B cell (primary cell): ENCODE results near the gene PPP1R3D. TPM values are rescaled to one million over a fixed set of nuclear protein-coding genes. Genes with fewer than 3 reads are reported as not detected.

Experiments
- ATAC-seq: fragments of 200-7000 bp; cut with Tn5 transposase; one replicate; pipeline ENCODE4 v1.10.0; 2021; ENCODE audit warnings: low read depth, mild to moderate bottlenecking, moderate number of reproducible peaks, moderate library complexity
- CTCF ChIA-PET: fragments of 350-600 bp; sonication (Branson Sonifier 250); formaldehyde crosslinking; loops from one replicate; lab custom pipeline; 2021; ENCODE audit warnings: antibody characterized with exemption, inconsistent platforms; lab: Charles Lee
- POLR2A ChIA-PET: fragments of 350-600 bp; sonication (Branson Sonifier 250); formaldehyde crosslinking; loops from one replicate; lab custom pipeline; 2021; ENCODE audit warnings: antibody characterized with exemption; lab: Charles Lee
- DNase-seq: peaks from one replicate; pipeline ENCODE4 v3.0.0; 2013
- H2AFZ ChIP-seq: 2 replicates; pipeline ENCODE4 v1.6.1; 2012; ENCODE audit warnings: mild to moderate bottlenecking, low read depth, low read length; ENCODE audit not compliant: insufficient read depth, poor library complexity, severe bottlenecking
- H3K27ac ChIP-seq, 2 donors: 1 replicate in 1 of 2; 2 replicates in 1 of 2; pipeline ENCODE4 v1.5.1; 2012 to 2013; ENCODE audit warnings: low read length in 2 of 2, mild to moderate bottlenecking in 2 of 2, moderate library complexity in 1 of 2
- H3K27me3 ChIP-seq, 4 experiments: fragments of 200-600 bp in 1 of 4; sonication (generic) in 1 of 4; replicated peaks in 1 of 4; 1 replicate in 2 of 4; 2 replicates in 2 of 4; pipeline versions ENCODE4 v1.6.1 to v1.7.0; 2013 to 2016; ENCODE audit warnings: low read length in 3 of 4, mild to moderate bottlenecking in 2 of 4, mixed read lengths in 1 of 4, moderate library complexity in 1 of 4; ENCODE audit not compliant: insufficient read depth in 4 of 4, control insufficient read depth in 3 of 4; ENCODE audit errors: control extremely low read depth in 1 of 4
- H3K36me3 ChIP-seq, 2 experiments: replicated peaks in 1 of 2; 1 replicate in 1 of 2; 2 replicates in 1 of 2; pipeline versions ENCODE4 v1.6.1 to v1.7.1; 2013; ENCODE audit warnings: low read length in 1 of 2; ENCODE audit not compliant: insufficient read depth in 2 of 2, control insufficient read depth in 1 of 2; ENCODE audit errors: control extremely low read depth in 1 of 2, extremely low read depth in 1 of 2
- H3K4me1 ChIP-seq, 2 donors: fragments of 200-600 bp in 1 of 2; sonication (generic) in 1 of 2; 1 replicate in 1 of 2; 2 replicates in 1 of 2; pipeline versions ENCODE4 v1.5.1 to v1.6.1; 2013 to 2017; ENCODE audit warnings: low read length in 2 of 2; ENCODE audit not compliant: control insufficient read depth in 2 of 2, insufficient read depth in 2 of 2
- H3K4me2 ChIP-seq: replicated peaks from 2 replicates; pipeline ENCODE3; 2012; ENCODE audit warnings: mild to moderate bottlenecking, low read depth, low read length; ENCODE audit not compliant: poor library complexity, severe bottlenecking
- H3K4me3 ChIP-seq, 5 experiments: fragments of 200-600 bp in 1 of 5; sonication (generic) in 1 of 5; 1 replicate in 3 of 5; 2 replicates in 2 of 5; pipeline versions ENCODE4 v1.5.1 to v1.7.0; 2011 to 2016; ENCODE audit warnings: low read length in 4 of 5, mild to moderate bottlenecking in 4 of 5, low read depth in 2 of 5, control low read depth in 1 of 5, moderate library complexity in 1 of 5; ENCODE audit not compliant: insufficient read depth in 1 of 5; ENCODE audit errors: control extremely low read depth in 1 of 5, extremely low read depth in 1 of 5
- H3K79me2 ChIP-seq: fragments of 200-600 bp; sonication (generic); one replicate; pipeline ENCODE4 v1.6.0; 2016; ENCODE audit warnings: low read length; ENCODE audit not compliant: control insufficient read depth, insufficient read depth
- H3K9ac ChIP-seq: fragments of 200-600 bp; sonication (generic); 2 replicates; pipeline ENCODE4 v1.6.1; 2017; ENCODE audit warnings: mild to moderate bottlenecking, low read length, moderate library complexity
- H3K9me3 ChIP-seq, 3 donors: one replicate each; pipeline versions ENCODE4 v1.6.1 to v1.7.1; 2013; ENCODE audit warnings: low read length in 2 of 3; ENCODE audit not compliant: control insufficient read depth in 2 of 3, insufficient read depth in 1 of 3; ENCODE audit errors: control extremely low read depth in 1 of 3
- H4K20me1 ChIP-seq: 2 replicates; pipeline ENCODE4 v1.6.0; 2012; ENCODE audit warnings: mild to moderate bottlenecking, low read length; ENCODE audit not compliant: insufficient read depth, control insufficient read depth, poor library complexity, severe bottlenecking
- H3K27ac Mint-ChIP-seq: one replicate; pipeline ENCODE4 v1.8.0; 2021; ENCODE audit warnings: mixed read lengths
- H3K27me3 Mint-ChIP-seq: one replicate; pipeline ENCODE4 v1.8.0; 2021; ENCODE audit warnings: mixed read lengths
- H3K4me1 Mint-ChIP-seq: one replicate; pipeline ENCODE4 v1.8.0; 2021; ENCODE audit warnings: mixed read lengths
- H3K4me3 Mint-ChIP-seq: one replicate; pipeline ENCODE4 v1.8.0; 2021; ENCODE audit warnings: mixed read lengths
- H3K9me3 Mint-ChIP-seq: one replicate; pipeline ENCODE4 v1.8.0; 2022; ENCODE audit warnings: mixed read lengths; ENCODE audit not compliant: insufficient read depth
- EZH2 ChIP-seq: IDR thresholded peaks from 2 replicates; pipeline ENCODE4 v1.6.1; 2012; ENCODE audit warnings: borderline replicate concordance, low read depth, mild to moderate bottlenecking, moderate library complexity, low read length; ENCODE audit not compliant: insufficient read depth, poor library complexity, severe bottlenecking
- WGBS: methylation state at CpG from one replicate; pipeline ENCODE4 v1.1.5; 2013; ENCODE audit warnings: missing lambda C conversion rate; ENCODE audit not compliant: insufficient coverage; 5-methylcytosine and 5-hydroxymethylcytosine counted together
- intact Hi-C: fragments of 100-400 bp; cut with micrococcal nuclease; formaldehyde crosslinking; loops from one replicate; pipeline ENCODE4 v1.10.0; 2022
- polyA plus RNA-seq: library from polyadenylated mRNA; depleted of rRNA; stranded (reverse); fragments of >200 nt; gene quantifications from 2 replicates; pipeline ENCODE4 v1.2.3, GENCODE V29; 2012
- total RNA-seq, 2 donors: library from RNA; stranded (reverse); fragments of 120-200 nt in 1 of 2; gene quantifications; 1 replicate in 1 of 2; 2 replicates in 1 of 2; pipeline versions ENCODE4 v1.2.3 to v1.2.4, GENCODE V29; 2013 to 2022
- TF ChIP-seq, protein P1 (sequence below): fragments of 200-600 bp; IDR thresholded peaks from one replicate; pipeline ENCODE4 v1.8.0; 2022; ENCODE audit warnings: antibody characterized with exemption, mild to moderate bottlenecking

The PPP1R3D gene
- total and polyA plus RNA-seq, 2 donors (not counting 1 experiment from before 2014, with no cell fraction given) = 1.2 to 13.6 TPM

DNA sequence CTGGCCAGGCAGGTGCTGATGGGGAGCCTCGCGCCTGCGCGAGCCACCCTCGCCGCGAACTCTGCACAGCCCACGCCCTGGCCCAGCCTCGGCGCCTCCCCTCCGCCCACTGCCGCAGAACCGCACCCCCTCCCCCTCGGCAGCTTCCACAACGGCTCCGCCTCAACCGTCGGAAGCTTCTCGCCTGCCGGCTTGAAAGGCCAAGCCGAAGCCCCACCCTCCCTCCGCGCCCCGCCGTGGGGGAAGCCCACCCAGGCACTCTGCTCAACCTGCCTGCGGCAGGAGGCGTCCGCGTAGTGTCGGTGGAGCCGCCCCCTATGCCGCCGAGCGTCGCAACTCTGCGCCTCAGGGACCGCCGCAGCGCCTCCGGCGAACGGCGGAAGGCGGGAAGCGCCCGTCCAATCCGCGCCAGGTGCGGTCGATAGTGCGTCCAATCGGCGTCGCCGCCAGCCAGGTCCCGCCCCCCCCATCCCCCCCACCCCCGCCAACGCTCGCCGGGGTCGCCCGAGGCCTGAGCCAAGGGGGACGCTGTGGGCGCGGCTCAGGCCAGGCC lies 6.7 kb downstream of the PPP1R3D start, which contains the start of gene SYCP2:
Gene SYCP2 (minus strand): TSS at position 342 of the 553 bp plus-strand sequence. CDS start 11,224 bp downstream, outside the sequence.
- Histone ChIP-seq H2AFZ (peak within 1 kb of the TSS; percentile 82), H3K27ac (no peak within 1 kb of the TSS), H3K27me3 (no peaks in the 10 kb centered on the region), H3K4me1 (peaks cover 6 to 7% of the 10 kb centered on the region in 2 donors), H3K9ac (peak within 1 kb of the TSS; percentile 68), H3K36me3 (no peaks in the 10 kb centered on the region), H3K79me2 (peaks cover 2% of the 10 kb centered on the region), H4K20me1 (no peaks in the 10 kb centered on the region), H3K4me2 (peak within 1 kb of the TSS; percentile 89), H3K4me3 (peak within 1 kb of the TSS in 4 of 5 experiments; percentile 51 to 69 (median 63)), H3K9me3 (peaks cover 0 to 5% (median 0%) of the 10 kb centered on the region in 3 donors)
- ChIA-PET CTCF (interaction anchor here (1.0 to 2.8 kb wide), 7 partner anchors 11 to 125 kb away, joined by 3 to 29 read pairs (median 4); partner anchors contain the start of gene CDH26), POLR2A (no interaction called here)
- DNase-seq (peak; percentile 78), ATAC-seq (peak; percentile 71)
- H3K27me3 Mint-ChIP-seq = no peaks in the 10 kb centered on the region
- peak within 1 kb of the TSS; percentile 80 for H3K4me3 Mint-ChIP-seq
- peaks cover 21% of the 10 kb centered on the region for H3K4me1 Mint-ChIP-seq
- TF ChIP-seq, protein P1, sequence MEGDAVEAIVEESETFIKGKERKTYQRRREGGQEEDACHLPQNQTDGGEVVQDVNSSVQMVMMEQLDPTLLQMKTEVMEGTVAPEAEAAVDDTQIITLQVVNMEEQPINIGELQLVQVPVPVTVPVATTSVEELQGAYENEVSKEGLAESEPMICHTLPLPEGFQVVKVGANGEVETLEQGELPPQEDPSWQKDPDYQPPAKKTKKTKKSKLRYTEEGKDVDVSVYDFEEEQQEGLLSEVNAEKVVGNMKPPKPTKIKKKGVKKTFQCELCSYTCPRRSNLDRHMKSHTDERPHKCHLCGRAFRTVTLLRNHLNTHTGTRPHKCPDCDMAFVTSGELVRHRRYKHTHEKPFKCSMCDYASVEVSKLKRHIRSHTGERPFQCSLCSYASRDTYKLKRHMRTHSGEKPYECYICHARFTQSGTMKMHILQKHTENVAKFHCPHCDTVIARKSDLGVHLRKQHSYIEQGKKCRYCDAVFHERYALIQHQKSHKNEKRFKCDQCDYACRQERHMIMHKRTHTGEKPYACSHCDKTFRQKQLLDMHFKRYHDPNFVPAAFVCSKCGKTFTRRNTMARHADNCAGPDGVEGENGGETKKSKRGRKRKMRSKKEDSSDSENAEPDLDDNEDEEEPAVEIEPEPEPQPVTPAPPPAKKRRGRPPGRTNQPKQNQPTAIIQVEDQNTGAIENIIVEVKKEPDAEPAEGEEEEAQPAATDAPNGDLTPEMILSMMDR = no peak
- TF ChIP-seq EZH2 = no peak
- intact Hi-C loops = no loop called here
- no peaks in the 10 kb centered on the region for H3K9me3 Mint-ChIP-seq
- WGBS = 52% methylated on average over 55 of the region's 65 CpGs
- peak within 1 kb of the TSS; percentile 46 for H3K27ac Mint-ChIP-seq

DNA sequence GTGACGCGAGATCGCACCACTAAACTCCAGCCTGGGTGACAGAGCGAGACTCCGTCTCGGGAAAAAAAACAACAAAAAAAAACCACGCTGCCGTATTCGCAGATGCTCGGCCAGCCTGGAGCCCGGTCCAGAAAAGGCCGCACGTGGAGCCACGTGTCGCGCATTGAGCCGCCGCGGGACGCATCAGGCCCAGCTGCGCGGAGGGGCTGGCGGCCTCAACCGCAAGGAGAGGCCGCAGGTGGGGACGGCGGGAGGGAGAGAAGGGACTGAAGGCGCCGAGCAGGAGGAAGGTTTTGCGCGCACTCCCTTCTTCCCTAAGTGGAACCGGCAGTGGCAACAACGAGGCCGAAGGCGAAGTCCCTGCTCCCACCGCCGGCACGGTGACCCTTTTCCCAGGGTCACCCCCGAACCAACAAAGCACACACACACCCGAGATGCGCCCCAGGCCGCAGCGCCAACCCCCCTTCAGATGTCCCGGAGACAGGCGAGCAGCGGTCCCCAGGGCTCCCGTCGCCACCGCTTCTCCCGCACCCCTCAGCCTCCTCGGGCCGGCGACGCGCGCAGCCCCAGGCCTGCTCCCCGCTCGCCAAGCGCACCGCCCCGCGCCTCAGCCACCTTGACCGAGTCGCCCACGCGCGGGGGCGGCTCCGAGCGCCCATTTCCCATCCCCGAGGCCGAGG lies 7.3 kb downstream of the PPP1R3D start:
- WGBS = 90% methylated on average over 68 of the region's 72 CpGs
- TF ChIP-seq EZH2 = no peak
- TF ChIP-seq, protein P1 = no peak
- Mint-ChIP-seq H3K27me3 (no peaks in the 10 kb centered on the region), H3K9me3 (no peaks in the 10 kb centered on the region), H3K27ac (no peak overlapping the region), H3K4me3 (peak overlapping the region; percentile 69), H3K4me1 (peaks cover 16% of the 10 kb centered on the region)
- intact Hi-C loops = no loop called here
- Histone ChIP-seq H3K9me3 (peaks cover 0 to 5% (median 0%) of the 10 kb centered on the region in 3 donors), H4K20me1 (no peaks in the 10 kb centered on the region), H3K36me3 (no peaks in the 10 kb centered on the region), H3K9ac (no peak overlapping the region), H3K27me3 (no peaks in the 10 kb centered on the region), H2AFZ (no peak overlapping the region), H3K4me2 (peak overlapping the region; percentile 89), H3K79me2 (no peaks in the 10 kb centered on the region), H3K4me1 (peaks cover 3 to 5% of the 10 kb centered on the region in 2 donors), H3K4me3 (no peak overlapping the region), H3K27ac (no peak overlapping the region)
- POLR2A ChIA-PET = no interaction called here
- ATAC-seq = no peak
- DNase-seq = no peak
- CTCF ChIA-PET = interaction anchor here (1.0 kb wide), 1 partner anchor 10 kb away, joined by 3 read pairs; no protein-coding TSS in a partner anchor
